Astrocyte (in vitro differentiated cells and primary cell): Measurements from ENCODE around the gene HOXA4. TPM values are rescaled to one million over a fixed set of nuclear protein-coding genes. Genes with fewer than 3 reads are reported as not detected.

Experiments used
- DNase-seq: peaks from one replicate; pipeline ENCODE4 v3.0.0-alpha.2; 2010; ENCODE audit warnings: low read depth
- FAIRE-seq: peaks from 2 replicates; lab custom pipeline; 2011; peaks lifted over from hg19 to GRCh38; lab: Jason Lieb, UNC
- H2AFZ ChIP-seq: 2 replicates; pipeline ENCODE4 v1.6.0; 2012; ENCODE audit warnings: low read depth, low read length, inconsistent platforms
- H3K27ac ChIP-seq: 2 replicates; pipeline ENCODE4 v1.5.1; 2011; ENCODE audit warnings: low read depth, low read length, inconsistent platforms
- H3K27me3 ChIP-seq: 2 replicates; pipeline ENCODE4 v1.6.0; 2011; ENCODE audit warnings: low read length, inconsistent platforms; ENCODE audit not compliant: insufficient read depth
- H3K36me3 ChIP-seq: 2 replicates; pipeline ENCODE4 v1.5.1; 2011; ENCODE audit warnings: low read length, inconsistent platforms; ENCODE audit not compliant: insufficient read depth
- H3K4me1 ChIP-seq: 2 replicates; pipeline ENCODE4 v1.5.1; 2011; ENCODE audit warnings: low read length, inconsistent platforms; ENCODE audit not compliant: insufficient read depth
- H3K4me2 ChIP-seq: 2 replicates; pipeline ENCODE4 v1.6.0; 2012; ENCODE audit warnings: low read length, inconsistent platforms
- H3K4me3 ChIP-seq: 2 replicates; pipeline ENCODE4 v1.5.1; 2011; ENCODE audit warnings: low read depth, mild to moderate bottlenecking, low read length, inconsistent platforms; ENCODE audit not compliant: insufficient read depth
- H3K79me2 ChIP-seq: 2 replicates; pipeline ENCODE4 v1.6.0; 2012; ENCODE audit warnings: mild to moderate bottlenecking, low read length, inconsistent platforms; ENCODE audit not compliant: insufficient read depth
- H3K9ac ChIP-seq: 2 replicates; pipeline ENCODE4 v1.6.0; 2012; ENCODE audit warnings: mild to moderate bottlenecking, low read length, inconsistent platforms
- H3K9me3 ChIP-seq: 2 replicates; pipeline ENCODE4 v1.5.1; 2012; ENCODE audit warnings: low read depth, mild to moderate bottlenecking, low read length, inconsistent platforms; ENCODE audit not compliant: insufficient read depth
- H4K20me1 ChIP-seq: 2 replicates; pipeline ENCODE4 v1.6.0; 2012; ENCODE audit warnings: low read length, inconsistent platforms; ENCODE audit not compliant: insufficient read depth
- H3K27ac Mint-ChIP-seq: one replicate; pipeline ENCODE4 v1.8.0; 2021; ENCODE audit warnings: mild to moderate bottlenecking, mixed read lengths; ENCODE audit not compliant: unreplicated experiment
- H3K27me3 Mint-ChIP-seq: one replicate; pipeline ENCODE4 v1.8.0; 2021; ENCODE audit warnings: low read depth, mixed read lengths; ENCODE audit not compliant: unreplicated experiment
- H3K36me3 Mint-ChIP-seq: one replicate; pipeline ENCODE4 v1.8.0; 2021; ENCODE audit warnings: low read depth, mixed read lengths; ENCODE audit not compliant: unreplicated experiment
- H3K4me1 Mint-ChIP-seq: one replicate; pipeline ENCODE4 v1.8.0; 2021; ENCODE audit warnings: low read depth, mixed read lengths; ENCODE audit not compliant: unreplicated experiment
- H3K4me3 Mint-ChIP-seq: one replicate; pipeline ENCODE4 v1.8.0; 2021; ENCODE audit warnings: mild to moderate bottlenecking, moderate library complexity, mixed read lengths; ENCODE audit not compliant: unreplicated experiment
- H3K9me3 Mint-ChIP-seq: one replicate; pipeline ENCODE4 v1.8.0; 2021; ENCODE audit warnings: mild to moderate bottlenecking, mixed read lengths; ENCODE audit not compliant: unreplicated experiment
- CTCF ChIP-seq: IDR thresholded peaks from 2 replicates; pipeline ENCODE4 v1.5.1; 2011; ENCODE audit warnings: low read depth, mild to moderate bottlenecking, inconsistent platforms, low read length, moderate library complexity; ENCODE audit not compliant: insufficient read depth
- EZH2 ChIP-seq: IDR thresholded peaks from 2 replicates; pipeline ENCODE4 v1.6.1; 2012; ENCODE audit warnings: mild to moderate bottlenecking, low read length, inconsistent platforms; ENCODE audit not compliant: insufficient read depth
- total RNA-seq: library from RNA; stranded (reverse); gene quantifications from 2 replicates; pipeline ENCODE4 v1.2.1, GENCODE V29; 2021

Gene HOXA4
- total RNA-seq, 1 donor from 2014 or later = not detected

- peaks cover 84% of the 10 kb centered on the region for H3K27me3 Mint-ChIP-seq
- DNase-seq (no peak), FAIRE-seq (no peak)
- no peaks in the 10 kb centered on the region for H3K36me3 Mint-ChIP-seq
- H3K4me3 Mint-ChIP-seq = no peak overlapping the region
- peaks cover 16% of the 10 kb centered on the region for H3K9me3 ChIP-seq
- no peak overlapping the region for H3K9ac ChIP-seq
- no peak overlapping the region for H3K27ac ChIP-seq
- peaks cover 52% of the 10 kb centered on the region for H3K9me3 Mint-ChIP-seq
- no peaks in the 10 kb centered on the region for H4K20me1 ChIP-seq
- no peaks in the 10 kb centered on the region for H3K79me2 ChIP-seq
- peaks cover 9% of the 10 kb centered on the region for H3K4me1 ChIP-seq
- H3K36me3 ChIP-seq = no peaks in the 10 kb centered on the region
- no peak overlapping the region for H3K4me2 ChIP-seq
- H3K27me3 ChIP-seq = peaks cover 95% of the 10 kb centered on the region
- no peak for TF ChIP-seq CTCF
- TF ChIP-seq EZH2 = no peak
- H3K27ac Mint-ChIP-seq = peak overlapping the region; percentile 47
- no peak overlapping the region for H3K4me3 ChIP-seq
- H3K4me1 Mint-ChIP-seq = no peaks in the 10 kb centered on the region
- H2AFZ ChIP-seq = no peak overlapping the region
Observed at GRCh38 chr7:27154369-27154768, 23.8 kb upstream of the HOXA4 start.

GRCh38 chr7:27153526-27153925 is 23.0 kb upstream of the HOXA4 start:
- H3K4me1 Mint-ChIP-seq = no peaks in the 10 kb centered on the region
- H3K79me2 ChIP-seq = no peaks in the 10 kb centered on the region
- H3K27me3 ChIP-seq = peaks cover 95% of the 10 kb centered on the region
- peaks cover 50% of the 10 kb centered on the region for H3K9me3 Mint-ChIP-seq
- no peak overlapping the region for H2AFZ ChIP-seq
- no peak for TF ChIP-seq CTCF
- TF ChIP-seq EZH2 = no peak
- H3K27ac Mint-ChIP-seq = peak overlapping the region; percentile 53
- peaks cover 19% of the 10 kb centered on the region for H3K9me3 ChIP-seq
- no peak overlapping the region for H3K4me2 ChIP-seq
- H3K4me1 ChIP-seq = peaks cover 9% of the 10 kb centered on the region
- FAIRE-seq (no peak), DNase-seq (no peak)
- H3K36me3 Mint-ChIP-seq = no peaks in the 10 kb centered on the region
- no peak overlapping the region for H3K4me3 Mint-ChIP-seq
- no peaks in the 10 kb centered on the region for H3K36me3 ChIP-seq
- H3K27me3 Mint-ChIP-seq = peaks cover 83% of the 10 kb centered on the region
- H3K4me3 ChIP-seq = no peak overlapping the region
- H3K27ac ChIP-seq = no peak overlapping the region
- H3K9ac ChIP-seq = no peak overlapping the region
- no peaks in the 10 kb centered on the region for H4K20me1 ChIP-seq

GRCh38 chr7:27152816-27153442 is 22.4 kb upstream of the HOXA4 start:
- Mint-ChIP-seq H3K4me1 (no peaks in the 10 kb centered on the region), H3K27ac (peak overlapping the region; percentile 53), H3K36me3 (no peaks in the 10 kb centered on the region), H3K9me3 (peaks cover 55% of the 10 kb centered on the region), H3K27me3 (peaks cover 83% of the 10 kb centered on the region), H3K4me3 (no peak overlapping the region)
- no peak for DNase-seq
- no peaks in the 10 kb centered on the region for H3K36me3 ChIP-seq
- no peak overlapping the region for H3K27ac ChIP-seq
- TF ChIP-seq EZH2 = no peak
- TF ChIP-seq CTCF = no peak
- H3K4me3 ChIP-seq = no peak overlapping the region
- H3K9me3 ChIP-seq = peaks cover 19% of the 10 kb centered on the region
- H3K4me1 ChIP-seq = peaks cover 9% of the 10 kb centered on the region
- no peak overlapping the region for H3K9ac ChIP-seq
- peak; percentile 50 for FAIRE-seq
- no peak overlapping the region for H3K4me2 ChIP-seq
- peaks cover 95% of the 10 kb centered on the region for H3K27me3 ChIP-seq
- no peak overlapping the region for H2AFZ ChIP-seq
- no peaks in the 10 kb centered on the region for H3K79me2 ChIP-seq
- no peaks in the 10 kb centered on the region for H4K20me1 ChIP-seq
